Trophoblast cell (in vitro differentiated cells and primary cell): ENCODE data around the gene CCR7.

Experiments used
- DNase-seq, 2 donors: peaks; one replicate each; pipeline ENCODE4 v3.0.0-alpha.2; 2016
- H2AFZ ChIP-seq: 2 replicates; pipeline ENCODE4 v1.6.1; 2013; ENCODE audit warnings: low read length, moderate library complexity, mild to moderate bottlenecking; ENCODE audit not compliant: insufficient read depth, poor library complexity
- H2AK5ac ChIP-seq: 2 replicates; pipeline ENCODE4 v1.6.1; 2013; ENCODE audit warnings: mild to moderate bottlenecking, low read length
- H2BK120ac ChIP-seq: 2 replicates; pipeline ENCODE4 v1.6.1; 2013; ENCODE audit warnings: low read length, mild to moderate bottlenecking, moderate library complexity; ENCODE audit not compliant: insufficient read depth, poor library complexity
- H2BK12ac ChIP-seq: 2 replicates; pipeline ENCODE4 v1.6.1; 2013; ENCODE audit warnings: mild to moderate bottlenecking, low read length, moderate library complexity
- H2BK5ac ChIP-seq: 2 replicates; pipeline ENCODE4 v1.6.1; 2013; ENCODE audit warnings: low read length, low read depth, moderate library complexity, mild to moderate bottlenecking; ENCODE audit not compliant: poor library complexity
- H3K14ac ChIP-seq: 2 replicates; pipeline ENCODE4 v1.6.1; 2013; ENCODE audit warnings: mild to moderate bottlenecking, low read length
- H3K18ac ChIP-seq: 2 replicates; pipeline ENCODE4 v1.6.1; 2013; ENCODE audit warnings: mild to moderate bottlenecking, low read length
- H3K23ac ChIP-seq: 2 replicates; pipeline ENCODE4 v1.6.1; 2013; ENCODE audit warnings: low read length
- H3K27ac ChIP-seq: 2 replicates; pipeline ENCODE4 v1.5.1; 2013; ENCODE audit warnings: low read depth, mild to moderate bottlenecking, inconsistent platforms, low read length, moderate library complexity
- H3K27me3 ChIP-seq: 2 replicates; pipeline ENCODE4 v1.6.1; 2013; ENCODE audit warnings: inconsistent platforms, mild to moderate bottlenecking, low read length, moderate library complexity; ENCODE audit not compliant: insufficient read depth
- H3K36me3 ChIP-seq, 2 experiments: 1 replicate in 1 of 2; 2 replicates in 1 of 2; pipeline ENCODE4 v1.6.1; 2013; ENCODE audit warnings: low read length in 2 of 2, mild to moderate bottlenecking in 2 of 2, moderate library complexity in 1 of 2; ENCODE audit not compliant: insufficient read depth in 2 of 2, control insufficient read depth in 1 of 2
- H3K4ac ChIP-seq: 2 replicates; pipeline ENCODE4 v1.6.1; 2013; ENCODE audit warnings: low read depth, mild to moderate bottlenecking, low read length, moderate library complexity
- H3K4me1 ChIP-seq, 2 experiments: 1 replicate in 1 of 2; 2 replicates in 1 of 2; pipeline ENCODE4 v1.6.1; 2013; ENCODE audit warnings: low read length in 2 of 2, mild to moderate bottlenecking in 2 of 2, moderate library complexity in 1 of 2; ENCODE audit not compliant: insufficient read depth in 2 of 2, control insufficient read depth in 1 of 2
- H3K4me2 ChIP-seq: 2 replicates; pipeline ENCODE4 v1.6.1; 2013; ENCODE audit warnings: inconsistent platforms, mild to moderate bottlenecking, low read length, moderate library complexity
- H3K4me3 ChIP-seq: 2 replicates; pipeline ENCODE4 v1.5.1; 2013; ENCODE audit warnings: mild to moderate bottlenecking, low read depth, low read length, inconsistent platforms
- H3K79me1 ChIP-seq: one replicate; pipeline ENCODE4 v1.6.1; 2013; ENCODE audit warnings: low read length
- H3K79me2 ChIP-seq: 2 replicates; pipeline ENCODE4 v1.6.1; 2013; ENCODE audit warnings: low read length, mild to moderate bottlenecking; ENCODE audit not compliant: control insufficient read depth, insufficient read depth, poor library complexity
- H3K9ac ChIP-seq: 2 replicates; pipeline ENCODE4 v1.6.1; 2013; ENCODE audit warnings: mild to moderate bottlenecking, low read length
- H3K9me3 ChIP-seq: 2 replicates; pipeline ENCODE4 v1.6.1; 2013; ENCODE audit warnings: low read depth, mild to moderate bottlenecking, control low read depth, inconsistent platforms, low read length; ENCODE audit not compliant: insufficient read depth
- H4K12ac ChIP-seq: 2 replicates; pipeline ENCODE4 v1.6.1; 2013; ENCODE audit warnings: low read depth, mild to moderate bottlenecking, low read length, moderate library complexity
- H4K8ac ChIP-seq: 2 replicates; pipeline ENCODE4 v1.6.1; 2013; ENCODE audit warnings: low read depth, mild to moderate bottlenecking, low read length, moderate library complexity
- H4K91ac ChIP-seq: one replicate; pipeline ENCODE4 v1.6.1; 2013; ENCODE audit warnings: low read depth, mild to moderate bottlenecking, low read length, moderate library complexity
- WGBS: extraction: QIAGEN DNeasy Blood & Tissue Kit; methylation state at CpG from one replicate; pipeline ENCODE4 v1.1.7; 2013; ENCODE audit warnings: missing lambda C conversion rate; ENCODE audit not compliant: insufficient read length, insufficient coverage; ENCODE audit errors: extremely low coverage; 5-methylcytosine and 5-hydroxymethylcytosine counted together

Gene CCR7

DNA sequence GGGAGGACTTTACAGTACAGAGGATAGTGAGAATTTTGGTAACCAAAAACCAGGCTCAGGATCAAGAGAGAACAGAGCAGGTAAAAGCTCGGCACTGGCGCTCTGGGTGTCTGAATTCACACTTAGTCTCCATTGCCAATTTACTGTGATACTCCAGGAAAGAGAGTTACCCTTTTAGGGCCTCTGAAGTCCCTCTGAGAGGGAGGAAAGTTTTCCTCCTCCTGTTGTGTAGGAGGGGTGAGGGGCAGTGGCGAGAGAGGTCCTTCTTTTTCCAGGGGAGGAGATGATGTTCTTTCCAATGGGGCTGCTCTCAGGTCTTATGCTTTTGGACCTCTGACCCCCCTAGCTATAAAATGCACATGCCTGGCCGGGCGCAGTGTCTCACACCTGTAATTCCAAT, 58.5 kb downstream of the CCR7 start:
- no peaks in the 10 kb centered on the region for H3K9me3 ChIP-seq
- DNase-seq = no peak
- no peak overlapping the region for H3K4ac ChIP-seq
- H3K4me2 ChIP-seq = no peak overlapping the region
- no peak overlapping the region for H3K23ac ChIP-seq
- no peak overlapping the region for H3K14ac ChIP-seq
- no peaks in the 10 kb centered on the region for H3K79me2 ChIP-seq
- no CpG with 5 or more reads among the region's 5 CpGs for WGBS
- no peak overlapping the region for H4K12ac ChIP-seq
- H3K36me3 ChIP-seq = no peaks in the 10 kb centered on the region
- H3K18ac ChIP-seq = no peak overlapping the region
- H2BK12ac ChIP-seq = no peak overlapping the region
- H3K4me1 ChIP-seq = peaks cover 10 to 11% of the 10 kb centered on the region in 2 experiments
- no peak overlapping the region for H2BK5ac ChIP-seq
- peaks cover 2% of the 10 kb centered on the region for H3K79me1 ChIP-seq
- no peak overlapping the region for H2BK120ac ChIP-seq
- no peak overlapping the region for H3K4me3 ChIP-seq
- no peak overlapping the region for H4K91ac ChIP-seq
- H3K27me3 ChIP-seq = no peaks in the 10 kb centered on the region
- no peak overlapping the region for H3K9ac ChIP-seq
- H2AK5ac ChIP-seq = no peak overlapping the region
- no peak overlapping the region for H4K8ac ChIP-seq
- no peak overlapping the region for H3K27ac ChIP-seq
- no peak overlapping the region for H2AFZ ChIP-seq
